GM18868 (cell line): ENCODE data around the gene KRT222.

Experiments
- ATAC-seq: cut with Tn5 transposase; IDR thresholded peaks from one replicate; pipeline ENCODE4 v1.9.1; 2021; ENCODE audit warnings: mild to moderate bottlenecking, moderate library complexity; ENCODE audit not compliant: unreplicated experiment

KRT222 gene

GRCh38 chr17:40659911-40660310 is 5.1 kb downstream of the KRT222 start:
- no peak for ATAC-seq

- no peak for ATAC-seq
Observed at GRCh38 chr17:40658396-40658795, 6.6 kb downstream of the KRT222 start.

GRCh38 chr17:40651939-40652338 is 13.0 kb downstream of the KRT222 start:
- no peak for ATAC-seq

- no peak for ATAC-seq
Observed at GRCh38 chr17:40648384-40648968, 16.5 kb downstream of the KRT222 start.

GRCh38 chr17:40647624-40648383 is 17.2 kb downstream of the KRT222 start, which contains the start of gene SMARCE1:
Gene SMARCE1, minus strand, starts transcription at chr17:40647818. Its CDS starts 2,016 bp downstream, at chr17:40645802.
- ATAC-seq, result peak; percentile 64

- peak; percentile 51 for ATAC-seq
Observed at GRCh38 chr17:40646791-40647623, 18.0 kb downstream of the KRT222 start.

- ATAC-seq, result no peak
Observed at GRCh38 chr17:40645943-40646342, 19.0 kb downstream of the KRT222 start.

GRCh38 chr17:40645291-40645690 is 19.7 kb downstream of the KRT222 start:
- ATAC-seq, result no peak

GRCh38 chr17:40637931-40638330 is 27.0 kb downstream of the KRT222 start:
- ATAC-seq, result no peak

GRCh38 chr17:40633871-40634270 is 31.1 kb downstream of the KRT222 start:
- ATAC-seq, result no peak

- no peak for ATAC-seq
Observed at GRCh38 chr17:40632216-40632615, 32.8 kb downstream of the KRT222 start.

GRCh38 chr17:40629842-40630241 is 35.1 kb downstream of the KRT222 start:
- ATAC-seq, result no peak

GRCh38 chr17:40625311-40625710 is 39.7 kb downstream of the KRT222 start:
- ATAC-seq, result no peak

GRCh38 chr17:40623419-40624210 is 41.4 kb downstream of the KRT222 start:
- no peak for ATAC-seq

GRCh38 chr17:40622509-40622928 is 42.5 kb downstream of the KRT222 start:
- no peak for ATAC-seq

GRCh38 chr17:40621578-40621977 is 43.4 kb downstream of the KRT222 start:
- ATAC-seq, result no peak

GRCh38 chr17:40621019-40621418 is 44.0 kb downstream of the KRT222 start:
- ATAC-seq, result no peak

GRCh38 chr17:40618754-40619625 is 46.0 kb downstream of the KRT222 start:
- no peak for ATAC-seq

GRCh38 chr17:40617678-40618240 is 47.2 kb downstream of the KRT222 start:
- ATAC-seq, result no peak
